WTC11 (cell line): Measurements from ENCODE around the gene LATS2.

Experiments used
- JUN ChIP-seq: sonication (generic); formaldehyde crosslinking; IDR thresholded peaks from 2 replicates; pipeline ENCODE4 v1.8.0; 2023; ENCODE audit warnings: mild to moderate bottlenecking, missing genetic modification reagents
- NR2C2 ChIP-seq: sonication (generic); formaldehyde crosslinking; IDR thresholded peaks from 2 replicates; pipeline ENCODE4 v1.8.0; 2022; ENCODE audit warnings: mild to moderate bottlenecking, missing genetic modification reagents
- TEAD4 ChIP-seq: sonication (generic); formaldehyde crosslinking; IDR thresholded peaks from 2 replicates; pipeline ENCODE4 v1.8.0; 2022; ENCODE audit warnings: mild to moderate bottlenecking, missing genetic modification reagents
- TF ChIP-seq, protein P1 (sequence below): fragments of 200-600 bp; IDR thresholded peaks from 2 replicates; pipeline ENCODE4 v1.8.0; 2022; ENCODE audit warnings: antibody characterized with exemption
- TF ChIP-seq, protein P2 (sequence below): sonication (generic); formaldehyde crosslinking; IDR thresholded peaks from 2 replicates; pipeline ENCODE4 v1.8.1; 2022; ENCODE audit warnings: mild to moderate bottlenecking, missing genetic modification reagents, moderate library complexity, borderline replicate concordance

DNA sequence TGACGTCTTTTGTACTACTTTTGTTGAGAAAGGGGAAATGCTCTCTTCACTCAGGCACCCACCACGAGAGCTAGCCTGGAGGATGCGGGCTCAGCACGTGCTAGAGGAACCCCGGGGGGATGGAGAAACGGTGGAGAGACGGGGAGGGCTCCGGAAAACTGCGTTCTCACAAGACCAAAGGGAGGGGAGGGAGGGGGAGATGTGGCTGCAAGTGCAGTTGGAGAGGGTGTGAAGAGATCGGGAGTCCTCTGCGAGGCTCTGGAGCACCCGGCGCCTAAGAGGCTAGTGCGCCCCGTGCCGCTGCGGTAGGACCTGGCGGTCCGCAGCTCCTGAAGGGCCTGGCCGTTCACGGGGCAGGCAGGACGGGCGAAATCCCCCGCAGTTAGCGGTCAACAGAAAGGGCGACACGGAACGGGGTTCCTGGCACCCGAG lies 115.4 kb downstream of the LATS2 start:
- TF ChIP-seq, protein P1, sequence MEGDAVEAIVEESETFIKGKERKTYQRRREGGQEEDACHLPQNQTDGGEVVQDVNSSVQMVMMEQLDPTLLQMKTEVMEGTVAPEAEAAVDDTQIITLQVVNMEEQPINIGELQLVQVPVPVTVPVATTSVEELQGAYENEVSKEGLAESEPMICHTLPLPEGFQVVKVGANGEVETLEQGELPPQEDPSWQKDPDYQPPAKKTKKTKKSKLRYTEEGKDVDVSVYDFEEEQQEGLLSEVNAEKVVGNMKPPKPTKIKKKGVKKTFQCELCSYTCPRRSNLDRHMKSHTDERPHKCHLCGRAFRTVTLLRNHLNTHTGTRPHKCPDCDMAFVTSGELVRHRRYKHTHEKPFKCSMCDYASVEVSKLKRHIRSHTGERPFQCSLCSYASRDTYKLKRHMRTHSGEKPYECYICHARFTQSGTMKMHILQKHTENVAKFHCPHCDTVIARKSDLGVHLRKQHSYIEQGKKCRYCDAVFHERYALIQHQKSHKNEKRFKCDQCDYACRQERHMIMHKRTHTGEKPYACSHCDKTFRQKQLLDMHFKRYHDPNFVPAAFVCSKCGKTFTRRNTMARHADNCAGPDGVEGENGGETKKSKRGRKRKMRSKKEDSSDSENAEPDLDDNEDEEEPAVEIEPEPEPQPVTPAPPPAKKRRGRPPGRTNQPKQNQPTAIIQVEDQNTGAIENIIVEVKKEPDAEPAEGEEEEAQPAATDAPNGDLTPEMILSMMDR = no peak
- TF ChIP-seq NR2C2 (CRISPR knock-in tag) (no peak), JUN (CRISPR knock-in tag) (no peak), TEAD4 (no peak)
- TF ChIP-seq, protein P2, sequence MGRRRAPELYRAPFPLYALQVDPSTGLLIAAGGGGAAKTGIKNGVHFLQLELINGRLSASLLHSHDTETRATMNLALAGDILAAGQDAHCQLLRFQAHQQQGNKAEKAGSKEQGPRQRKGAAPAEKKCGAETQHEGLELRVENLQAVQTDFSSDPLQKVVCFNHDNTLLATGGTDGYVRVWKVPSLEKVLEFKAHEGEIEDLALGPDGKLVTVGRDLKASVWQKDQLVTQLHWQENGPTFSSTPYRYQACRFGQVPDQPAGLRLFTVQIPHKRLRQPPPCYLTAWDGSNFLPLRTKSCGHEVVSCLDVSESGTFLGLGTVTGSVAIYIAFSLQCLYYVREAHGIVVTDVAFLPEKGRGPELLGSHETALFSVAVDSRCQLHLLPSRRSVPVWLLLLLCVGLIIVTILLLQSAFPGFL (CRISPR knock-in tag) = no peak
